ENCODE measurements around the gene CUBN. TPM values are rescaled to one million over a fixed set of nuclear protein-coding genes. Genes with fewer than 3 reads are reported as not detected.

Gene CUBN
- total RNA-seq, 1 donor from 2014 or later: 0.22 TPM

DNA sequence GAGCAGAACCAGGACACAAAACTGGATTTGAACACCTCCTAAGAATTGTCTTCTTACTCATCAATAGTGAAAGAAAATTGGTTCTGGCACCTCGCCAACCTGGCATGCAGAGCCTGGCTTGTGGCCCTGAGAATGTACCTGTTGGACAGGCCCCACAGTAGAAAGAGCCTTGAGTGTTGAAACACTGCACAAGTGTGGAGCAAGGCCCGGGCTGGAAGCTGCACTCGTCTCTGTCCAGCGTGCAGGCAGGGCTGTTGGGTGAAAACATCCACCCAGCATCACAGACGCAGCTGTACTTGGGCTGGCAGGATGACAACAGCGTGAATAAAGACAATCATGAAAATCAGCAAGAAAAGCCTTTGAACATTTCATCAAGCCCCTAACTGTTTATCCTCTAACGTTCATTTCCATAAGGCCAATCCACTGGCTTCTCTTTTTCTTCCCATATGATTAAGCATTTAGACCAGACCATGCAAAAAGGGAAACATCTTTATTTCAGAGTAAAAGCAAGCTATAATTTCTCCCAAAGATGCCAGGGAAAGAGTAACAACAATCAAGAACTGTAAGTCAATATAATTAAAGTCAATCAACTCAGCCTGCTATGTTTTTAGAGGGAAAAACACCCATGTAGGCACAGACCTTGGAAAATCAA is 15.6 kb downstream of the CUBN start:
- intact Hi-C loops (cut with DNase I): no loop called here
- ATAC-seq (ENCODE audit: poor library complexity): no peak
- peak; percentile 51 for DNase-seq

DNA sequence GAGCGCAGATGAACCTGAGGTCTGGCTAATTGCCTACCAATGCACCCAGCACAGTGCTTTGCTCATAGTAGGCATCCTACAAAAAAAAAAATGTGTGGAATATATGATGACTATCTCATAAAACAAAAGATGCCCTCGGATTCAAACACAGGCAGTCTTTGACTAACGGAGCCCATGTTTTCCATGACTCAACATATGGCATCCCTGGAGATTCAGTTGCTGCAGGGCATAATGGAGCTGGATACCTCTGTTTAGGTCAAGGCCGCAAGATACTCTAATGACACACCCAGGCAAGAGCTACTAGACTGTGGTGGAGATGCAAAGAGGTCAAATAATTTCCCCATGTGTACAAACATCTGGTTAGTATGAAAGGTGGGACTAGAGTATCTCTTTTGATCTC is 16.3 kb downstream of the CUBN start:
- DNase-seq (no peak), ATAC-seq (ENCODE audit: poor library complexity) (no peak)
- intact Hi-C loops (cut with DNase I): no loop called here

DNA sequence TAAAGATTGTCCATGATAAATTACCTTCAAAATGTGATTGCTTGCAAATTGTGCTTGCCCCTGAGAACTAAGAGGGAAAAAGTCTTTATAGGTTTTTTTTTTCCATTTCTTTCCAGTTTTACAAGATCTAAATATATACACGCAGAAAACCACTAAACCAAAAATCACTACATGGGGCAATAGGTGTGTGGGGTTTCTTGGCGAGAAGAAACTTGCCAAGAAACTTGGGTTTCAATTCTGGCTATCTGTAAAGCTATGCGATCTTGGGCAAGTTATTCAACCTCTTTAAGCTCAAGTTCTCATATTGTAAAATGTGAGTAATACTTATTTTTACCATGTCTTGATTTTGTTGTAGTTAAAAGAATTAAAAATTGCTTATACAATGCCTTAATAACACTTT is 17.0 kb downstream of the CUBN start:
- DNase-seq: no peak
- no peak for ATAC-seq (ENCODE audit: poor library complexity)
- intact Hi-C loops (cut with DNase I): no loop called here

DNA sequence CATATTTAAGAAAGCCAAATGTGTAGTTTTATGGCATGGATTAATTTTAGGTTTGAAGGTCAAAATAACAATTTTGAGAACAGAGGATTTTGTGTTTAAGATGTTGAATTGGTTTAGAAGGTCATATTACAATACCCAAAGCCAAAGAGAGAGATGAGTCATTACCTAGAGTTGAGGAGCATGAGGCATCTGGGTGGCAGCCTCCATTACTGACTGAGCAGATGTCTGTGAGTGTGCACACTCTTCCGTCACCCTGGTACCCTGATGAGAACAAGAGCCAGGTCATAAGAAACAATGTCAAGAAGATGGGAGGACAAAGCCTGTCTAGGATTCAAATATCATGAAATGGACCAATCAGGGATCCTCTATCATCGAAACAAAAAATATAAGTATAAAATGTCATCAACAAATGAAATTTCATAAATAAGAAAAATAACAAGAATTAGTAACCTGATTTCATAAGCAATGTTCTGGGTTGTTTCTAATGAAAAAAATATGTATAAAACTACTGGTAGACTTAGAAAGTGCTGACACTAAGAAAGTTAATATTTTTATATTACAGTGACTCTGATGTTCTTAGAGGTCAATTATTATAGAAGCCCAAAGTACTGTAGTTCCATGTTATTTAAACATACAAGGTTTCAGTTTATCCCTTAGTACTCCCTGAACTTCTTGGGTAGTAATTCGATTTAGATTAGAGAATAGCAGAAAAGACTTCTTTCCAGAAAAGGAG is 20.0 kb downstream of the CUBN start:
- DNase-seq (no peak), ATAC-seq (ENCODE audit: poor library complexity) (no peak)
- intact Hi-C loops (cut with DNase I): no loop called here

DNA sequence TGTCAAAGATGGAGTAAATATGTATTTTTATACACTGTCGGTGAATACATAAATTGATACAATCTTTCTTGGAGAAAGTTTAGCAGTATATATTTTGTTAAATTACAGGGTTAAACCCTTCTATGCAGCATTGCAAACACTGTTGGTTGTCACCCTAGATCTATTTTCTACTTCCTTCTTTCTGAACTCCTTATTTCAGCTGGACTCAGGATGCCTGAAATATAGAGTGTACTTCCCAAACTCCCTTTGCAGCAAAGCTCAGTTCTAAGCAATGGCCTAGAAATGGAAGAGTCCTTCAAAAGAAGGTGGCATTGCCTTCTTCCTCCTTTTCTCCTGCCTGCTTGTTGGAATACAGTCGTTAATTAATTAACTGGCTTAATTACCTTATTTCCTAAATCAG is 20.6 kb downstream of the CUBN start:
- ATAC-seq (ENCODE audit: poor library complexity): no peak
- intact Hi-C loops (cut with DNase I): no loop called here
- no peak for DNase-seq

DNA sequence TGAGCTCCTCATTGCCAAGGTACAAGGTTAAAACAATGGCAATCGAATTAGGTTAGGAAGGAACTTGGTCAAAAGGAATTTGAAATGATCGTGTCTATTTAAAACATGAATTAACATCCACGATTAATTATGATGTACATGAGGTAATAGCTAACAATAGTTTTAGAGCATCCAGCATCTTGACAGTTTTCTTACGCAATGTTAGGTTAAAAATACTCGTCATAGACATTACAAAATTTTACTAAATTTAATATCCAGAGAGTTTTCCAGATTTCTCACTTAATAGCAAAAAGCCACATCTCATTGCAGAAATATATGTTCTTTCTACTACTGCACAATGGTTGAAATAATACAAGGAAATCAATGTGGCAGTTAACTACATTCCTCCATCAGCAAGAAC is 22.6 kb downstream of the CUBN start:
- intact Hi-C loops (cut with DNase I): no loop called here
- DNase-seq: no peak
- ATAC-seq (ENCODE audit: poor library complexity): no peak

DNA sequence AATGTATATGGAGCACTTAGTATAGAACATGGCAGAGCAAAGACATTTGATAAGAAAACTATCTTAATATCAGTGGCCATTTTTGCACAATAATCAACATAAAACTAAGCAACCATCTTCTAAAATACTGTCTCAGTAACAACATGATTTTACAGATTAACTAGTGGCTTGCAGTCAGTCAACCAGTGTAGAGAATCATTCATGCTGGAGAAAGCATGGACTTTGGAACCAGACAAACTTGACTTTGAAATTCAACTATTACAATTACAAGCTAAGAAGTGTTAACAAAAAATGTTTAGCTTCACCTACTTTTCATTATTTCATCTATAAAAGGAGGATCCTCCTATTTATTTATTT is 27.7 kb downstream of the CUBN start:
- intact Hi-C loops (cut with DNase I): no loop called here
- ATAC-seq (ENCODE audit: poor library complexity) (no peak), DNase-seq (no peak)

DNA sequence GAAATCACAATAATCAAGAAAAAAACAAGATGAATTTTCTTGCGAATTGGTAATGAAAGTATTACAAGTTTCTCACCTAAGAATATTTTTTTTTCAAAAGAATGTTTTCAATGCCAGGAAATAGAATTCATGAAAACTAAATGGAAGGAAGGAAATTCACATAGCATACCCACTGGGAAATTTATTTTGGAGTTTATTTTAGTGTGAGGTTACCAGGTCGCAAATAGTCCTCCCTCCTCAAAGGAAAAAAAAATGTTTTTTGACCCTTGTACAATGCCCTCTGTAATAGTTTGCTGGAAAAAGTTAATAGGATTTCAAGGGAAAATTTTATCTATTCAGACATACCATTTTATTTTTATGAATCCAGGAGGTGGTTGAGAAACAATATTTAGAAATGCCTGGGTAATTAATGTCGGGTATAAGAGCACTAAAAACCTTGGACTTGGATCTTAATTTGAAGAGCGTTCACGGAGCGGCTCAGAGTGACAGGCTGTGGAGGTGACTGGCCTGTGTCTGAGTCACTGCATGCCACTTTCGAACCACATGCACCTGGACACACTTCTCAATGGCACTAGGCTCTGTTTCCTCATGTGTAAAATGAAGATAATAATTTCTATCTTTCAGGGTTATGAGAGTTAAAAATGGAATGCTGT is 28.2 kb downstream of the CUBN start:
- DNase-seq (no peak), ATAC-seq (ENCODE audit: poor library complexity) (no peak)
- intact Hi-C loops (cut with DNase I): no loop called here

DNA sequence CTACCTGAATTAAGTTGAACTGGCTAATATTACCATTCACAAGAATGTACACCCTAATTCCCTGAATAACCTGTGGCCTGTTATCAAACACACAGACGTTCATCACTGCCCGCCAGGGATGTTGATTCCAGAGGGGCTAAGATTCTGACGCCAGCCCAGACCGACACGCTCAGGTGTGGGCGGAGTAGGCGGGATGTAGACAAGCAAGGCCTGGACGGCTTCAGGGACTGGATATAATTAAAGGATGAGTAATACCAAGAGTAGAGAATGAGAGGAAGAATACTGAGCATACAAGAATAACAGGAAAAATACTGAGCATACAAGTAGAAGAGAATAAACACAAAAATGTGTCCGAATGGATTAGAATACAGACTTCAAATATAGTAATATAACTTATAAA is 29.0 kb downstream of the CUBN start:
- DNase-seq: no peak
- no peak for ATAC-seq (ENCODE audit: poor library complexity)
- intact Hi-C loops (cut with DNase I): no loop called here

DNA sequence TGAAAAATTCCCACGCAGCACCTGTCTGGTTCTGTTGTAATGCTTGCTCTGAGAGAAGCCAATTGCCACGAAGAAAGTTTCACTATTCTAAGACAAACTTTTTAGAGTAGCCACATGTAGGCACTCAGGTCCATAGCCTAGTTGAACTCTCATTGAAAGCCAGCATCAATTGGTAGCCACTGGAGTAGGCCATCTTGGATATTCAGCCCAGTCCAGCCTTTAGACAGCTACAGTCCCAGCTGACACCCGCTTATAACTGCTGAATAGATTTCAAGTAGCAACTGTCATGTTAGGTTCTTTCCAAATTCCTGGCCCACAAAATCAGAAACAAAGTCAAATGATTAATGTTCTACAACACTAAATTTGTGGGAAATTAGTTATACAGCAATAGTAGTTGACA is 31.6 kb downstream of the CUBN start:
- no peak for DNase-seq
- intact Hi-C loops (cut with DNase I): no loop called here

DNA sequence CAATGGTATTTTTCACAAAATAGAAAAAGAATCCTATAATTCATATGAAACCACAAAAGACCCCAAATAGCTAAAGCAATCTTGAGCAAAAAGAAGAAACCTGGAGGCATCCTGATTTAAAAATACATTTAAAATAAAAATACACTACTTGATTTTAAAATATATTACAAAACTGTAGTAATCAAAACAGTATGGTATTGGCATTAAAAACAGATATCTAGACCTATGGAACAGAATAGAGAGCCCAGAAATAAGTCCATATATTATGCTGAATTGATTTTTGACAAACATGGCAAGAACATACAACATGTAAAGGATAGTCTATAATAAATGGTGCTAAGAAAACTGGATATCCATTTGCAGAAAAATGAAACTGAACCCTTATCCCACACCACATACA is 34.8 kb downstream of the CUBN start:
- no peak for DNase-seq
- ATAC-seq (ENCODE audit: poor library complexity): no peak

More for the DNA sequence above, 31.6 kb downstream of the CUBN start:
- ATAC-seq (ENCODE audit: poor library complexity): no peak

DNA sequence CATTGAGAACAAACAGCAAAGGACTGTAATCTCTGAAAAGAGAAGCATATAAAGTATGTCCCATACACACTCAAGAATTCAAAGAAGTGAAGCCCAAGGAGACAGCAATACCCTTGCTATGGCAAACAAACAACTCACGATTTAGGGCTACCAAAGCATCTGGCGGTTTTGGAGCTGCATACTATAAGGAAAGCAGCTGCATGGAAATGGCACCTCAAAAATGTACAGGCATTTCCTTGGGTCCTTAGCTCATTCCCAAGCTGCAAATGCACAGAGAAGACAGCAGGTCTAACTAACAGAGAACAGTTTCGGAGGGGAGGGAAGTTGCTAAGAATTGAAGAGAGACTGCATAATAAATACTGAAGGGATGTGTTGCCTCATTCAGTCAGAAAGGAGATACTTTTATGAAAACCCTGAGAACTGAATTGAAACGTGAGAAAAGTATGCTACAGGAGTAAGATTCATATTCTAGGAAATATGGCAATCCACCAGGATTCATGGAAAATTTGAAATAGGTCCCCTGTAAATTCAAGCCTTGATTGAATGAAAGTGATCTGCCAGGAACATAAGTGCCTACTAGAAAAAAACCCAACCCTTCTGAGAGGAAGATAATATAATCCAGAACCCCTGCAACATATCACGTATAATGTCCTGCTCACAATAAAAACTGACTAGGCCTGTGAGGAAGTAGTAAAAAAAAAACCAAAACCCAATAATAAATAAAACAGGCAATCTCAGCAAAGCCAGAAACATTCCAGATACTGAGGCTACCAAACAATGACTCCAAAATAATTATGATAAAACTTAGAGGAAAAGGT is 36.4 kb downstream of the CUBN start:
- ATAC-seq (ENCODE audit: poor library complexity) (no peak), DNase-seq (no peak)

More for the DNA sequence above, 34.8 kb downstream of the CUBN start:
- intact Hi-C loops (cut with DNase I): no loop called here

DNA sequence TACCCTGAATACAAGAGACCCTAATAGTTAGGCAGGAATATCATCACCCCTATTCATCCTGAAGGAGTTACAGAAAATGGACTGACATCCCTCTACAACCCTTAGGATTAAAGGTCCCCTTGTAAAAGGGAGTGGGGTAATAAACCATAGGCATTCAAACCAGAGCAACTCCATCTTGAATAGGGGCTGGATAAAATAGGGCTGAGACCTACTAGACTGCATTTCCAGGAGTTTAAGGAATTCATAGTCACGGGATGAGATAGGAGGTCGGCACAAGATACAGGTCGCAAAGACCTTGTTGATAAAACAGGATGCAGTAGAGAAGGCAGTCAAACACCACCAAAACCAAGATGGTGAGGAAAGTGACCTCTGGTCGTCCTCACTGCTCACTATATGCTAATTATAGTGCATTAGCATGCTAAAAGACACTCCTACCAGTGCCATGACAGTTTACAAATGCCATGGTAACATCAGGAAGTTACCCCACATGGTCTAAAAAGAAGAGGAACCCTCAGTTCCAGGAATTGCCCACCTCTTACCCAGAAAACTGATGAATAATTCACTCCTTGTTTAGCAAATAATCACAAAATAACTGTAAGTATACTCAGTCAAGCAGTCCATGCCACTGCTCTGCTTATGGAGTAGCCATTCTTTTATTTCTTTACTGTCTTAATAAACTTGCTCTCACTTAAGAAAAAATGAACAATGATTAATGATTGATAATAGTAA is 37.2 kb downstream of the CUBN start:
- no peak for DNase-seq
- intact Hi-C loops (cut with DNase I): no loop called here
- no peak for ATAC-seq (ENCODE audit: poor library complexity)

More for the DNA sequence above, 36.4 kb downstream of the CUBN start:
- intact Hi-C loops (cut with DNase I): no loop called here

DNA sequence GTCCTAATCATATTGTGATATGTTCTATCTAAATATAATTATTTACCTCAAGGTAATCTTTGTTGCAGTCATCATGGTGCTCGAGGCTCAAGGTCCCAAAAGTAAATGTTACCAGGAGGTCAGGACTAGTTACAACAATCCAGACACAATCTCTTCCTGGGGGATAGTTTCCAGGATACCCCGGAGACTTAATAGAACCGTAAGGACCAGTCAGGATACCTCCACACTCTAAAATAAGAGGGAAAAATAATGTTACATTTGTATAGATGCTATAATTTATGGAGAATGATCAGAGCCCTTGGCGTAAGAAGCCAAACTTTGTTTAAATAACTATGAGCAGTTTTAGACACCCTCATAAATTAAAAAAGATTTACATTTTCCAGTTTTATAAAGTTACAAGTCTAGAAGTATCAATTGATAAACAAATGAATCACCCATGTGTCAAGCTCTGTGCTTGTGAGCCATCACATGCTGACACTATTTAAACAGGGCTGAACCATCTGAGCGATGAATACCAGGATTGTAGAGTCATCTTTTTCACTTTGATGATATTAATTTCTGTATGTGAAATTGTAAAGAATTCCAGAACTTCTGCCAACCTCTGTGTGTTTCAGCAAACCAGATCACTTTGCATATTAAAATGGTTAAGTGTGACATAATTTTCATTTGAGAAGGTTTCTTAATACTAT is 41.3 kb downstream of the CUBN start:
- ATAC-seq (ENCODE audit: poor library complexity): no peak
- intact Hi-C loops (cut with DNase I): no loop called here
- no peak for DNase-seq

DNA sequence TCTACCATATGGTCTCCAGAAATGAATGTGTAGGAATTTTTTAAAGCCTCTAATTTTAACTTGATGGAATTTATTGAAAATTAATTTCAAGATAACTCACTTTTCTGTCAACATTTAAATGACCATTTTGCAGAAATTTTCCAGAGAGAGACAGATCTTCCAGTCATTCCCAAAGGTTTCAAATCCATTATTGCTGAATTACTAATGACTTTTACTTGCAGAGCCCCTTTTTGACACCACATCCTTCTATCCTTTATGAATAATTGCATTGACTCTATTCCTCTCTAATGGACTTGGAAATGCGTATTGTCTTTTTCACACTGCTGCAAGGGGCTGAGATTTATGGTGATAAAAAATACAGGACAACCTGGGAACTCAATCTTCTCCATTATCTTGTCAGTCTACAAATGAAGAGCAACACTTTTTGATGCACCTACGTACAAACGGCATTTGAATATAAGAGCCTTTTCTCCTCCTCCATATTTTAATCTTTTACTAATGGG is 42.7 kb downstream of the CUBN start:
- intact Hi-C loops (cut with DNase I): no loop called here
- no peak for DNase-seq
- ATAC-seq (ENCODE audit: poor library complexity): no peak

DNA sequence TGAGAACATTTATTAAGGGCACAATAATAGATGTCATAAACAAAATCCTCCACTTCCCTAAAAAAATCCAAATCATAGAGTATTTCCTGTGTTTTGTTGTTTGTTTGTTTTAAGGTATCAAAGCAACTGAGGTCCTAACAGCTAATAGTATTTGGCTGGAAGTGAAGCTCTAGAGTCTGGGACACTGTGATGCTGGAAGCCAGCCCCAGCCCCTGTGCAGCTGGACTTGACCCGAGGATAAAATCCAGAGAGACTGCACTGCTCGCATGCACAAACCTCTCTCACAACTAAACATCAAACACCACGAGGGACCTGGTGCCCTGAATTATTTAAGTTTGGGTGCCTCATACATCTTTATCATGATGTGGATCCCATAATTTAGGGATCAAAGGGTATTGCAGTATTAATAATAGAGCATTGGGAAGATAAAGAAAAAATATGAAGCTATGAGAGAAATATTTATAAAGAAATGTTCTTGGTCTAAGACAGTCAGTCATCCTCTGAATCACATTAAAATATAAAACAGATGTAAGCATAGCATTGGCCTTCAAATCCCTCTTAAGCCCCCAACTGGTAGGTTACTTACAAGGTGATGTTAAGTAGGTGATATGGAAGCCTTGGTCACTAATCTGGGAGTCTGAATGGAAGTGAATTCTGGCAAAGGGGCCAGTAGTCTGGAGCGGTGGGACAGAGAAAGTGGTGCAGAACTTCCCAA is 44.4 kb downstream of the CUBN start:
- ATAC-seq (ENCODE audit: poor library complexity) (no peak), DNase-seq (peak; percentile 43)

DNA sequence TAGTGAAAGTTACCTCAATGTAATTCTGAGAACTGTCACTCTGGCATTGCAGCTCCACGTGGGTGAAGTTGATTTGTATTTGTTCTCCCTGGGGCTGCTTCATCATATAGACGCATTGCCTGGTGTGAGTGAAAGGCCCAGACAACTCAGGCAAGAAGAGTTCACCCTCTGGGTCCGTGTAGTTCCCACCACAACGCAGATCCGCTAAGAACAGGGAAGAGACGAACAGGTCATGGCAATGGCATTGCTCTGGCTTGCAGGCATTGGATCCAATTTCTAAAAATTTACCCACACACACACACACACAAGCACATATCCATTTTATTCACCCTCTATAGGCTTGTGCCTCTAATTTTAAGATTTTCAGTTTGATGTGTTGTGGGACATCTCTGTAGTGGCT is 45.4 kb downstream of the CUBN start:
- ATAC-seq (ENCODE audit: poor library complexity) (no peak), DNase-seq (no peak)
- intact Hi-C loops (cut with DNase I): no loop called here

More for the DNA sequence above, 44.4 kb downstream of the CUBN start:
- intact Hi-C loops (cut with DNase I): no loop called here

All from Right ventricle myocardium superior (tissue), 1 donor.